Endothelial cell of umbilical vein (primary cell): ENCODE measurements around the gene ZBTB20.

Source experiments
- CTCF ChIP-seq, 2 donors: IDR thresholded peaks; 1 replicate in 1 of 2; 2 replicates in 1 of 2; pipeline ENCODE4 v1.5.1; 2011; ENCODE audit warnings: low read length in 2 of 2, mild to moderate bottlenecking in 2 of 2, moderate library complexity in 2 of 2, control low read depth in 1 of 2, inconsistent platforms in 1 of 2, low read depth in 1 of 2; ENCODE audit not compliant: insufficient read depth in 1 of 2; ENCODE audit errors: extremely low read depth in 1 of 2
- GATA2 ChIP-seq: IDR thresholded peaks from 2 replicates; pipeline ENCODE4 v1.7.0; 2011; ENCODE audit warnings: low read depth, mild to moderate bottlenecking, moderate library complexity, mixed read lengths, low read length; ENCODE audit not compliant: insufficient read length, insufficient read depth

DNA sequence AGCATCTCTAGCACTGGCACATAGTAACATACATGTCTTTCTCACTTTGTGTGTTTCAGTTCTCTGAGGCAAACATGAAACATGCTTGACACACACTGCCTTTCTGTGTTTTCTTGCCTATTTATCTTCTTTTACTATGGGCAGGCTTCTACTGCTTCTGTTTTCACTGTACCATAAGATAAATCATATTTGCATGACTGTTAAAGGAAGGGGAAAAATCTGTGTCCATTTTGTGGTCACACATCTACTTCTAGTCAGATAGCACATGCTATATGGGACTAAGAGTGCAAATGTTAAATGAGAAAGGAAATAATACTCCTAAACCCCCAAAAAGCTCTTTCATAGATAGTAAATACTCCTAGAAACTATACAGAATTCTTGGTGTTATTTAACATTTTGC, 386.4 kb downstream of the ZBTB20 start:
- no peak for TF ChIP-seq GATA2
- no peak for TF ChIP-seq CTCF (IDR thresholded peaks at IDR 0.05; ENCODE audit: extremely low read depth in 1 of 2, insufficient read depth in 1 of 2, low read depth in 1 of 2, low read length in 2 of 2)
